ENCODE results near the gene SNX8.

- TF ChIP-seq, protein P1, sequence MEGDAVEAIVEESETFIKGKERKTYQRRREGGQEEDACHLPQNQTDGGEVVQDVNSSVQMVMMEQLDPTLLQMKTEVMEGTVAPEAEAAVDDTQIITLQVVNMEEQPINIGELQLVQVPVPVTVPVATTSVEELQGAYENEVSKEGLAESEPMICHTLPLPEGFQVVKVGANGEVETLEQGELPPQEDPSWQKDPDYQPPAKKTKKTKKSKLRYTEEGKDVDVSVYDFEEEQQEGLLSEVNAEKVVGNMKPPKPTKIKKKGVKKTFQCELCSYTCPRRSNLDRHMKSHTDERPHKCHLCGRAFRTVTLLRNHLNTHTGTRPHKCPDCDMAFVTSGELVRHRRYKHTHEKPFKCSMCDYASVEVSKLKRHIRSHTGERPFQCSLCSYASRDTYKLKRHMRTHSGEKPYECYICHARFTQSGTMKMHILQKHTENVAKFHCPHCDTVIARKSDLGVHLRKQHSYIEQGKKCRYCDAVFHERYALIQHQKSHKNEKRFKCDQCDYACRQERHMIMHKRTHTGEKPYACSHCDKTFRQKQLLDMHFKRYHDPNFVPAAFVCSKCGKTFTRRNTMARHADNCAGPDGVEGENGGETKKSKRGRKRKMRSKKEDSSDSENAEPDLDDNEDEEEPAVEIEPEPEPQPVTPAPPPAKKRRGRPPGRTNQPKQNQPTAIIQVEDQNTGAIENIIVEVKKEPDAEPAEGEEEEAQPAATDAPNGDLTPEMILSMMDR (IDR thresholded peaks at IDR 0.05; ENCODE audit: borderline replicate concordance, extremely low read depth, low read length, poor library complexity, severe bottlenecking), result no peak
- no peak for TF ChIP-seq EZH2 (IDR thresholded peaks at IDR 0.05; ENCODE audit: borderline replicate concordance, low read depth, low read length, severe bottlenecking)
Observed at GRCh38 chr7:2217716-2218443, 96.4 kb downstream of the SNX8 start.
